Rectal smooth muscle tissue (tissue), 1 donor: ENCODE data around the gene AFG1L.
"Not testable (repeated sequence)": the region's sequence is repeated elsewhere in the genome, so short reads cannot be mapped to it uniquely, and the experiment has no call there.

ENCODE experiments used
- H3K27ac ChIP-seq: one replicate; pipeline ENCODE4 v1.7.0; 2013; ENCODE audit warnings: low read depth, low read length, inconsistent platforms
- H3K27me3 ChIP-seq: one replicate; pipeline ENCODE4 v1.7.0; 2013; ENCODE audit warnings: low read length; ENCODE audit not compliant: control insufficient read depth, insufficient read depth
- H3K36me3 ChIP-seq: one replicate; pipeline ENCODE4 v1.7.0; 2013; ENCODE audit warnings: low read length; ENCODE audit not compliant: control insufficient read depth, insufficient read depth
- H3K4me1 ChIP-seq: one replicate; pipeline ENCODE4 v1.7.0; 2013; ENCODE audit warnings: low read length; ENCODE audit not compliant: control insufficient read depth, insufficient read depth
- H3K4me3 ChIP-seq: one replicate; pipeline ENCODE4 v1.7.0; 2013; ENCODE audit warnings: low read length
- H3K9ac ChIP-seq: one replicate; pipeline ENCODE4 v1.7.0; 2013; ENCODE audit warnings: low read length

Gene AFG1L

DNA sequence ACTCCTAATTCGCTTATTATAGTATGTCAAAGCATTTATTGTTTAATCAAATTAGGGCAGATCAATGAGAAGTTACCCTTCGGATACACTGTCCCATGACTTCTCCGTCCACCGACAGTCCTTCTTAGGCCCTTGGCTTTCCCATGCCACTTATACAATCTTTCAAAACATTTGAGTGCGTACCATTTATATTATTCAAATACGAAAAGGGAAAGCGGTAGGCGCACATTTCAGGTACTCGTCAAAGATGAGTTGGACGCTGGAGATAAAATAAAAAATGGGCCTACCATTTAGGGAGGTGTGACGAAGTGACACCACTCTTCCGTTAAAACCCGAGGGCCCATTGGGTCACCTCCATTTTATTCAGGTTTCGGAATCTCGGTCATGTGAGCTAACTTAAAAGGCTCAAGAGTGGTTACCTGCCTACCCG lies 542 bp upstream of the AFG1L start:
- Histone ChIP-seq H3K27me3 (no peaks in the 10 kb centered on the region), H3K4me1 (no peaks in the 10 kb centered on the region), H3K9ac (peak overlapping the region; percentile 99), H3K27ac (peak overlapping the region; percentile 86), H3K36me3 (no peaks in the 10 kb centered on the region), H3K4me3 (peak overlapping the region; percentile 82)

DNA sequence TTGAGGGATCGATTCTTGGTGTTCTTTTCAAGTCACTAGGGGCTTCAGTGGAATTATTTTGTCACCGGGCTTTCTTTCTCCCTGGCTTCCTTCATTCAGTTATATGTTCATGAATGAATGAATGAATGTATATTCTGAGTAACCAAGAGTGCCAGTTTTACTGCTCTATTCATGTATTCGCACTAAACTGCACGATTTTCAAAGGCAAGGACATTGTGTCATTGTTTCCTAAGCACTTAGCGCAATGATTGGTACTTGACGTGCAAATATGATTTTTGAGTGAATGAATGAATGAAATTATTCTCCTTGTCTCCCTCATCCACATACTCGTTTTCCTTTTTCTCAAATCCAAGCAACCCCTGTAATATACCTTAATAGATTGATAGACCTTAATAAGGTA lies 822 bp downstream of the AFG1L start:
- H3K4me1 ChIP-seq: no peaks in the 10 kb centered on the region
- no peaks in the 10 kb centered on the region for H3K27me3 ChIP-seq
- H3K27ac ChIP-seq: peak overlapping the region; percentile 86
- no peak overlapping the region for H3K9ac ChIP-seq
- peak overlapping the region; percentile 82 for H3K4me3 ChIP-seq
- no peaks in the 10 kb centered on the region for H3K36me3 ChIP-seq

DNA sequence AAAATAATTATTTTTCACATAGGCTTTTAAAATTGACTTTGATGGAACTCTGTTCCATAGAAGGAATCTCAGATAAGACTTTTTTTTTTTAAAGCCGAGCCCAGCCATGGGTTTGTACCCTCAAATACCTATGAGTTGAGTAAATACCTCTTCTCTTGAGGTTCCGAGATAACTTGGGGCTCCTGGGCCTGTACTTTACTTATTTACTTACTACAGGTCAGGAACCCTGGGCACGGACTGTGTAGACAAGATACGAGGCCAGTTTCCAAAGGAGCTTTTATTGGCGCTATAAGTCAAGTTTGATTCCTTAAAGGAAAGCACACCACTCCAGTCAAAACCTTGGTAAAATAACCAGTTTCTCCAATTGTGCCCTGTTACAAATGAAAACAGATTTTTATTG lies 7.5 kb downstream of the AFG1L start:
- H3K36me3 ChIP-seq: no peaks in the 10 kb centered on the region
- no peaks in the 10 kb centered on the region for H3K27me3 ChIP-seq
- H3K4me1 ChIP-seq: no peaks in the 10 kb centered on the region
- H3K27ac ChIP-seq: no peak overlapping the region
- H3K4me3 ChIP-seq: no peak overlapping the region
- H3K9ac ChIP-seq: no peak overlapping the region

DNA sequence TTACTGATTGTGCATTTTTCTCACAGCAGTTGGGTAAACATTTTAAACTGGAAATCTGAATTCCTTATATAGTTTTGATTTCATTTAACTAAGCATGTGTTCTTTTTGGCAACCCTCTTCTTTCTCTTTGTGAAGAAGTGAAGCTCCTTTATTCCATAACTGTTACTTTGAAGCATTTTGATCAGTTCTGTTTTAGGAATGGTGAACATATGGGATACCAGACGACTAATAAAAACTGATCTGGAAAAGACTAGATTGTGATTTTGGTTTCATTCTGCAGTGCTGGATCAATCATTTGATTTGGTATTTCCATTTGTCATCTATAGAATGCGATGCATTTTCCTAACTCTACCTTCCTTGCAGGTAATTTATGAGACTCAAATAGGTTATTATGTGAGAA lies 9.8 kb downstream of the AFG1L start:
- Histone ChIP-seq H3K27me3 (no peaks in the 10 kb centered on the region), H3K36me3 (no peaks in the 10 kb centered on the region), H3K9ac (no peak overlapping the region), H3K27ac (no peak overlapping the region), H3K4me3 (no peak overlapping the region), H3K4me1 (no peaks in the 10 kb centered on the region)

DNA sequence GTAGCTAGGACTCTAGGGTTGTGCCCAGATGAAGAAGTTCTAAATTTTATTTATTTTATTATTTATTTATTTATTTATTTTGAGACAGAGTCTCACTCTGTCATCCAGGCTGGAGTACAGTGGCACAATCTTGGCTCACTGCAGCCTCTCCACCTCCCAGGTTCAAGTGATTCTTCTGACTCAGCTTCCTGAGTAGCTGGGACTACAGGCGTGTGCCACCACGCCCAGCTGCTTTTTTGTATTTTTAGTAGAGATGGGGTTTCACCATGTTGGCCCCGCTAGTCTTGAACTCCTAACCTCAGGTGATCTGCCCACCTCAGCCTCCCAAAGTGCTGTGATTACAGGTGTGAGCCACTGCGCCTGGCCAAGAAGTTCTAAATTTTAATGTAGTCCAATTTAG lies 13.8 kb downstream of the AFG1L start:
- H3K4me1 ChIP-seq, H3K27ac ChIP-seq, H3K4me3 ChIP-seq, H3K9ac ChIP-seq, H3K27me3 ChIP-seq, H3K36me3 ChIP-seq: not testable (repeated sequence)

DNA sequence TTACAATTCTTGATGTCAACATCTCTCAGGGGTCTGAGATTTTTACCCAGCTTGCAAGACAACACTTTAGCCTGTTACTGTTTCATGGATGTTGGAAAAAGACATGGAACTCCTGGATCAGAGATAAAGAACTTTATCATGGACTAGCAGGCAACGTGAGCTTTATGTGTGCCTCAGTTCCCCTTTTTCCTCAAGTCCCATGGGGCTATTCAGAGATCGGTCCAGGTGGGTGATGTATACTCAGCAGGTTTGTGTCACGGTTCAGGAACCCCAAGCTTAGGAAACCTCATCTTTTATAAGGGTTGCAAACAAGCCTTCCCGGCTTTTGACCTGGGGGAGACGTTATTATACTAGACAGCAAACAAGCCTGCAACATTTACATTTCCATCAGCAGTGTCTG lies 15.0 kb downstream of the AFG1L start:
- Histone ChIP-seq H3K27me3 (no peaks in the 10 kb centered on the region), H3K4me3 (no peak overlapping the region), H3K4me1 (no peaks in the 10 kb centered on the region), H3K9ac (no peak overlapping the region), H3K36me3 (no peaks in the 10 kb centered on the region), H3K27ac (no peak overlapping the region)

DNA sequence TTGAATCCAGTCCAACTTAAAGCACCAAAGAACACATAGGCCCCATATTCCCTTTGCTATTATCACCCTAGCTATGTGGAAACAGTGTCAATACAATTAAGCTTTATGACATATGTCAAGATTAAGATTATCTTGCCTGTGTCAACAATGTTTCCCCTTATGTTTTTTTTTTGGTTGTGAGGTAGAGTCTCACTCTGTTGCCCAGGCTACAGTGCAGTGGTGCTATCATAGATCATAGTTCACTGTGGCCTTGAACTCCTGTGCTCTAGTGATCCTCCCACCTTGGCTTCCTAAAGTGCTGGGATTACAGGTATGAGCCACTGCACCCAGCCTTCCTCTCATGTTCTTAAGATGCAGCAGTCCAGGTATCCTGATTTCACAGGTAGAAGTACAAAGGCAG lies 17.8 kb downstream of the AFG1L start:
- Histone ChIP-seq H3K27ac (no peak overlapping the region), H3K36me3 (no peaks in the 10 kb centered on the region)

DNA sequence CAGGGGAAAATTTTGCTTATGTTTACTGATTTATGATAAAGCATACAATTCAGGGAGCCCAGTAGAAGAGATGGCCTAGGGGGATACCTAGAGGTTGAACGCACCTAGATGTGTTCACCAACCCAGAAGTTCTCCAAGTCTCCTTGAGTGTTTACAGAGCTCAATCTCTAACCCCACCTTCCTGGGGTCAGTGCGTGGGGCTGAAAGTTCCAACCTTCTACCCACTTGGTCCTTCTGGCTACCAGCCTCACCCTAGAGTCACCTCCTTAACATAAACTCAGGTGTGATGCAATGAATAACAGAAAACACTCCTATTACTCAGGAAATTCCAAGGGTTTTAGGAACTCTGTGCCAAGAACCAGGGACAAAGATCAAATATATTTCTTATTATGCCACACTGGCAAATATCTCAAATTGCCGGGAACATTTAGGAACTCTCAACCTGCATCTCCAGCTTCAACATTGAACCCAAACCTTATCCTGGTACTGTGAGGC lies 26.4 kb downstream of the AFG1L start:
- Histone ChIP-seq H3K9ac (no peak overlapping the region), H3K36me3 (peaks cover 3% of the 10 kb centered on the region), H3K27me3 (no peaks in the 10 kb centered on the region), H3K4me3 (no peak overlapping the region), H3K27ac (no peak overlapping the region), H3K4me1 (no peaks in the 10 kb centered on the region)

More for the DNA sequence above, 17.8 kb downstream of the AFG1L start:
- Histone ChIP-seq H3K27me3 (no peaks in the 10 kb centered on the region), H3K4me1 (no peaks in the 10 kb centered on the region), H3K9ac (no peak overlapping the region), H3K4me3 (no peak overlapping the region)

DNA sequence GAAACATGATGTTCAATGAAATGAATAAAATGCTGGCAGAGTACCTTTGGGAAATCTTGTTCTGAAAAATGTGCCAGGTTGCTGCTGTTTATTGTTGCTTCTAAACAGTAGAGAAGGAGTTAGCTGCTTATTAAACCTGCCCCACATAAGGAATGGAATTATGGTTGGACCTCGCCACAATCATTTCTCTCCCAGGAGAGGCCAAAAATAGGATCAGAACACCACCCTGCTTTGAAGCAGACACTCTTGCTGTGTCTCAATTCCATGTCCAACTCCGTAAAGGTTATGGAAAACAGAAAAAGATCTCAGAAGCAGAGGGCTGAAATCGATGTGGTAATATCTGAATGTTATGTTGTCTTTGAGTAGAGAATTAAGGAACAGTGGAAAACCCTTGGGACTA lies 27.9 kb downstream of the AFG1L start:
- Histone ChIP-seq H3K4me1 (no peaks in the 10 kb centered on the region), H3K4me3 (no peak overlapping the region), H3K36me3 (peaks cover 3% of the 10 kb centered on the region), H3K27me3 (no peaks in the 10 kb centered on the region), H3K27ac (no peak overlapping the region), H3K9ac (no peak overlapping the region)

DNA sequence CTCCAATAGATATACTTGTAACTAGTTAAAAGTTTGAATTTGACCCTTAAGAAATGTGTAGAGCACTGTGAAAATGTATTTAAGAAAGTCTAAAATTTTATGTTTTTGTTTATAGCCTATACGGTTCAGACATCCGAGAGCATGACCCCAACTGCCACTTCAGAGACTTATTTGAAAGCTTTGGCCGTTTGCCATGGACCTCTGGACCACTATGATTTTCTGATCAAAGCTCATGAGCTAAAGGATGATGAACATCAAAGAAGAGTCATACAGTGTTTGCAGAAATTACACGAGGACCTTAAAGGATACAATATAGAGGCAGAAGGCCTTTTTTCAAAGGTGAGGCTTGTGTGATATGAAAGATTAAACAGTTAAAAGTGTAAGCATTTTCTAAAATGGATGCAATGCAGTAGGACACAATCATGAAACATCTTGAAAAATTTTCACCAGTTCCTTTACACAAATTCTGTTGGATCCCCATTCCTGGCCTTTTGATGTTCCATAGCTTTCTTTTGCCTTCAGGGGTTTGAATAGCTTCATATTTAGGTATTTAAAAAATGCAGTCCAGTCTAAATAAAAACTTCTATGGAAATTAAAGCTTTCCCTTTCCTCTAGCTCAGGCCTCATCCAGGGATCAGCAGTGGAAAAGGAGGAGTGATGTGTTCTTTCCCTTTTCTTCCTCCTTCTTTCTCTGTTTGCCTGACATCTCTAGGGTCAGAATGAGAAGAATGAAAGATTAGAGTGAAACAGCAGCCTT lies 29.0 kb downstream of the AFG1L start:
- peaks cover 3% of the 10 kb centered on the region for H3K36me3 ChIP-seq
- H3K4me3 ChIP-seq: no peak overlapping the region
- no peak overlapping the region for H3K9ac ChIP-seq
- no peaks in the 10 kb centered on the region for H3K27me3 ChIP-seq
- H3K27ac ChIP-seq: no peak overlapping the region
- no peaks in the 10 kb centered on the region for H3K4me1 ChIP-seq

DNA sequence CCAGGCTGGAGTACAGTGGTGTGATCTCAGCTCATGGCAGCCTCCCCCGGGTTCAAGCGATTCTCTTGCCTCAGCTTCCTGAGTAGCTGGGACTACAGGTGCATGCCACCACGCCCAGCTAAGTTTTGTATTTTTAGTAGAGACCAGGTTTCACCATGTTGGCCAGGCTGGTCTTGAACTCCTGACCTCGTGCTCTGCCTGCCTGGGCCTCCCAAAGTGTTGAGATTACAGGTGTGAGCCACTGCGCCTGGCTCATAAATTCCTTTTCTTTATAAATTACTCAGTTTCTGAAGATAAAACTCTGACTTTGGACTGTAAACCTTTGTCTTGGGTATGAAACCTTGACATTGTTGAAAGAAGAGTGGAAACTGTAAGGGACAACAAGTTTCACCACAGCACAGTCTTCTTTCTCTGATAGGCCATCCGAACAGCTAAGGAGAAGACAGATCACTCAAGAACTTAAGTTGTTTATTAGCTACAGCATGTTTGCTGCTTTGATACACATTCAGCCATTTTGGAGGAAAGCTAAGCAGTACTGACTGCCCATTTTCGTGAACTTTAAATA lies 35.4 kb downstream of the AFG1L start:
- H3K27ac ChIP-seq, H3K4me1 ChIP-seq, H3K4me3 ChIP-seq, H3K27me3 ChIP-seq, H3K36me3 ChIP-seq, H3K9ac ChIP-seq: not testable (repeated sequence)

DNA sequence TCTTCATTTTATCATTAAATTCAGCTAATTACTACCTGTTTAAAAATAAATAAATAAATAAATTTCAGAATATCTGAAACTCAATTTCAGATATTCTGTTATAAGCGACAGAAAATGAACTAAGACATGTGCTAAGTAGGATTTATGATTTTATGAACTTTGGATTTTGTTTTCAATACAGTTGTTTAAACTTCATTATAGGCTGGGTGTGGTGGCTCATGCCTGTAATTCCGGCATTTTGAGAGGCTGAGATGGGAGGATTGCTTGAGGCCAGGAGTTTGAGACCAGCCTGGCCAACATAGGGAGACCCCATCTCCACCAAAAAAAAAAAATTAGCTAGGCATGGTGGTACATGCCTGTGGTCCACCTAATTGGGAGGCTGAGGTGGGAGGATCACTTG lies 36.0 kb downstream of the AFG1L start:
- Histone ChIP-seq H3K27me3 (no peaks in the 10 kb centered on the region), H3K27ac (no peak overlapping the region), H3K36me3 (peaks cover 3% of the 10 kb centered on the region), H3K4me1 (no peaks in the 10 kb centered on the region), H3K4me3 (no peak overlapping the region), H3K9ac (no peak overlapping the region)

DNA sequence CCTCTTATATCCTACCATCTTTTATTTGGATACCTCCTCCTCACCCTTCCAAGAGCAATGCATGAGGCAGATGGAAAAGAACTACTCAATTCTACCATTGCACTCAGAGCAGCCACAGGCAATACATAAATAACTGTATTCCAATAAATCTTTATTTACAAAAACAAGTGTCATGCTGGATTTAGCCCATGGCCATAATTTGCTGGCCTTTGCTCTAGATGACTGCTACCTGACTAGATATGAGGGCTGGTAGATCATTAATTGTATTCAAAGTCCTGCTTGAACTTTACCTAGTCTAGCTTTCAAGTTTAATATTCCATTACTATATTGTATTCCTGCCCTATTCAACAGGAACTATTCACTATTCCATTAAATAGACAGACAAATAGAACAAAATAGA lies 37.1 kb downstream of the AFG1L start:
- no peak overlapping the region for H3K27ac ChIP-seq
- H3K4me1 ChIP-seq: no peaks in the 10 kb centered on the region

More for the DNA sequence above, 37.1 kb downstream of the AFG1L start:
- Histone ChIP-seq H3K36me3 (no peaks in the 10 kb centered on the region), H3K9ac (no peak overlapping the region), H3K4me3 (no peak overlapping the region), H3K27me3 (no peaks in the 10 kb centered on the region)
